OCI-LY1 (cell line): ENCODE data around the gene SLC35G3.

Experiments used
- EZH2 ChIP-seq: fragments of 200-600 bp; sonication (generic), shearing (Covaris generic); IDR thresholded peaks from 2 replicates; pipeline ENCODE4 v1.8.0; 2017; ENCODE audit warnings: borderline replicate concordance, mixed run types, mild to moderate bottlenecking, antibody characterized with exemption, low read length, moderate library complexity, mixed read lengths
- TF ChIP-seq, protein P1 (sequence below): fragments of 200-600 bp; sonication (generic), shearing (Covaris generic); IDR thresholded peaks from 2 replicates; pipeline ENCODE4 v1.5.1; 2017; ENCODE audit warnings: mild to moderate bottlenecking, antibody characterized with exemption, low read length, moderate library complexity, mixed read lengths

DNA sequence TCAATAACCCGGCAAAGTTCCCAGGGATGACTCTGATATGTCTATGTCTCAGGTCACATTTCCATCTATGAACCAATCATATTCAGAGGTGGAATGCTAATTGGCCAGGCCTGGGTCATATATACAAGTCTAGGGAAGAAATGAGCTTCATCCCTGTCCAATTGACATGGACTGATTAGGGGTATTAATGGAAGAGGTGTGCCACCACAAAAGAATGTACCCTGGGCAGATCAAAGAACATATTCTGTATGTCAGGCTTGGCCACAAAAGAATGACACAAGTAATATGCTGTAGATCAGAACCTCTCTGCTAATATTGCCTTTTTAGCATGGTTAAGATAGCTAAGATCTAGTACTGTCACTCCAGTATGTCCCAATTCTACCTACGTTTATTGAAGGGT, 6.7 kb downstream of the SLC35G3 start:
- TF ChIP-seq, protein P1, sequence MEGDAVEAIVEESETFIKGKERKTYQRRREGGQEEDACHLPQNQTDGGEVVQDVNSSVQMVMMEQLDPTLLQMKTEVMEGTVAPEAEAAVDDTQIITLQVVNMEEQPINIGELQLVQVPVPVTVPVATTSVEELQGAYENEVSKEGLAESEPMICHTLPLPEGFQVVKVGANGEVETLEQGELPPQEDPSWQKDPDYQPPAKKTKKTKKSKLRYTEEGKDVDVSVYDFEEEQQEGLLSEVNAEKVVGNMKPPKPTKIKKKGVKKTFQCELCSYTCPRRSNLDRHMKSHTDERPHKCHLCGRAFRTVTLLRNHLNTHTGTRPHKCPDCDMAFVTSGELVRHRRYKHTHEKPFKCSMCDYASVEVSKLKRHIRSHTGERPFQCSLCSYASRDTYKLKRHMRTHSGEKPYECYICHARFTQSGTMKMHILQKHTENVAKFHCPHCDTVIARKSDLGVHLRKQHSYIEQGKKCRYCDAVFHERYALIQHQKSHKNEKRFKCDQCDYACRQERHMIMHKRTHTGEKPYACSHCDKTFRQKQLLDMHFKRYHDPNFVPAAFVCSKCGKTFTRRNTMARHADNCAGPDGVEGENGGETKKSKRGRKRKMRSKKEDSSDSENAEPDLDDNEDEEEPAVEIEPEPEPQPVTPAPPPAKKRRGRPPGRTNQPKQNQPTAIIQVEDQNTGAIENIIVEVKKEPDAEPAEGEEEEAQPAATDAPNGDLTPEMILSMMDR = no peak
- TF ChIP-seq EZH2 = no peak
